CD4-positive, alpha-beta T cell treated with Interleukin-17A for 1 hour (primary cell): ENCODE measurements around the gene AGXT.
"Not testable (repeated sequence)": the region's sequence is repeated elsewhere in the genome, so short reads cannot be mapped to it uniquely, and the experiment has no call there.

Experiments
- DNase-seq: peaks from one replicate; pipeline ENCODE4 v3.0.0-alpha.2; 2020

AGXT gene

DNA sequence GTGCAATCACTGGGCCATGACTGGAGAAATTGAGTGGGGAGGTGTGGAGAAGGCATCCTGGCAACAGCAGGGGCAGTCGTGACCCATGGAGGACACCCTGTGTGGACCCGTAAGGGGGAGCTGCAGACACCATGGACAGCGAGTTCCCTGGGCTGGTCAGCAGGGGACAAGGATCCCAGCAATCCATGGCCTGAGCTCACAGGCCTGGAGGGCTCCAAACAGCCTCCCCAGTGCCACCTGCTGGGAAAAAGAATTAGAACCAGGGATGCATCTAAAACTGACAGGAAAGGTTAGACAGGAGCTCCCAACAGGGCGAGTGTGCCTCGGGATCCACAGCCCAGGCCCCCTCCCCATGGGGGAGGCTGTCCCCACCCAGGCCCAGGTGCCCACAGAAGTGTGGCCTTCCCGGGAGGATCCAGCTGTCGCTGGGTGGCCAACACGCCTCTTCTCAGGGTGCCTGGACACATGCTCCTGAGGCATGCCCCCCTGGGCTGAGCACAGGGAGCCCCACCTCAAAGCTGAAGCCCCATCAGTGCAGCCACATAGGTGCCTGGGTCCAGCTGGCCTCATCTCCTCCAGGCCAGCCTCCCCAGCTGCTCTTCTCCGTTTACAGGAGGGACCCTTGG is 28.1 kb upstream of the AGXT start:
- peak; percentile 23 for DNase-seq

DNA sequence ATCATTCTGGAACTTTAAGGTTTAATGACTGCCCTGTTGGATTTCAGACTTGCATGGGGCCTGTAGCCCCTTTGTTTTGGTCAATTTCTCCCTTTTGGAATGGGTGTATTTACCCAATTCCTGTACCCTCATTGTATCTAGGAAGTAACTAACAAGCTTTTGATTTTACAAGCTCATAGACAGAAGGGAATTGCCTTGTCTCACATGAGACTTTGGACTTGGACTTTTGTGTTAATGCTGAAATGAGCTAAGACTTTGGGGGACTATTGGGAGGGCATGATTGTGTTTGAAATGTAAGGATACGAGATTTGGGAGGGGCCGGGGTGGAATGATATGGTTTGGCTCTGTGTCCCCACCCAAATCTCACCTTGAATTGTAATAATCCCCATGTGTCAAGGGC is 22.3 kb upstream of the AGXT start:
- not testable (repeated sequence) for DNase-seq

DNA sequence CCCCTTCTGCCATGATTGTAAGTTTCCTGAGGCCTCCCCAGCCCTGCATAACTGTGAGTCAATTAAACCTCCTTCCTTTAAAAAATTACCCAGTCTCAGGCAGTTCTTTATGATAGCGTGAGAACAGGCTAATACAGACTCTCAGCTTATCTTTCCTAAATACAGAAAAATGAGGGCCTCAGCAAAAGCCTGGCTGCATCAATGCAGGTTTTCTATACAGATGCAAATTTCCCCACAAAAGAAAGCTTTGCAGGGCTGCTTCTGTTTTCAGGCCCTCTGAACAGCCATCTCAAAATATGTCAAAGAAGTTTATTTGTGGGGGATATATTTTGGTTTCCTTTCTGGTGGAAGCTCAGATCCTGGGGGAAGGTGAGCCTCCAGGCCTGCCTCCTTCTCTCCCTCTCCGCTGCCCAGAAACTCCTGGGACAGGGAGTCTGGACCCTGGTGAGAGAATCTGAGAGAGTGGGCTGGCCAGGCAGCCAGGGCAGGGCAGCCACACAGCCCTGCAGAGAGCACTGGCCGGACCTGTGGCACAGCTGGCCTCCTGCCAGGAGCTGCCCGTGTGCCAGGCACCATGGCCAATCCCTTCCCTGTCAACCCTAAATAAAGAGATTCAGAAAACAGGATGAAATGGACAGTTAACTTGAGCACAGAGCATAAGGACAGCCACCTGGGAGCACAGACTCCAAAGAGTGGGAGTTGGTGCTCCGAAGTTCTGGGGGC is 21.6 kb upstream of the AGXT start:
- no peak for DNase-seq

DNA sequence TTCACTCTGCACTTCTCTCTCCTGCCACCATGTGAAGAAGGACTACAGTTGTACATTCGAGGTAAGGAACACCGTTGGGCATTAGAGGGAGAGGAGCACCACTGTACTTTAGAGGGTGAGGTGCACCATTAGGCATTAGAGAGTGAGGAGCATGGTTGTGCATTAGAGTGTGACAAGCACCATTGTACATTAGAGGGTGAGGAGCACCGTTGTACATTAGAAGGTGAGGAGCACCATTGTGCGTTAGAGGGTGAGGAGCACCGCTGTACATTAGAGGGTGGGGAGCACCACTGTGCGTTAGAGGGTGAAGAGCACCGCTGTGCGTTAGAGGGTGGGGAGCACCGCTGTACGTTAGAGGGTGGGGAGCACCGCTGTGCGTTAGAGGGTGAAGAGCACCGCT is 20.8 kb upstream of the AGXT start:
- no peak for DNase-seq

DNA sequence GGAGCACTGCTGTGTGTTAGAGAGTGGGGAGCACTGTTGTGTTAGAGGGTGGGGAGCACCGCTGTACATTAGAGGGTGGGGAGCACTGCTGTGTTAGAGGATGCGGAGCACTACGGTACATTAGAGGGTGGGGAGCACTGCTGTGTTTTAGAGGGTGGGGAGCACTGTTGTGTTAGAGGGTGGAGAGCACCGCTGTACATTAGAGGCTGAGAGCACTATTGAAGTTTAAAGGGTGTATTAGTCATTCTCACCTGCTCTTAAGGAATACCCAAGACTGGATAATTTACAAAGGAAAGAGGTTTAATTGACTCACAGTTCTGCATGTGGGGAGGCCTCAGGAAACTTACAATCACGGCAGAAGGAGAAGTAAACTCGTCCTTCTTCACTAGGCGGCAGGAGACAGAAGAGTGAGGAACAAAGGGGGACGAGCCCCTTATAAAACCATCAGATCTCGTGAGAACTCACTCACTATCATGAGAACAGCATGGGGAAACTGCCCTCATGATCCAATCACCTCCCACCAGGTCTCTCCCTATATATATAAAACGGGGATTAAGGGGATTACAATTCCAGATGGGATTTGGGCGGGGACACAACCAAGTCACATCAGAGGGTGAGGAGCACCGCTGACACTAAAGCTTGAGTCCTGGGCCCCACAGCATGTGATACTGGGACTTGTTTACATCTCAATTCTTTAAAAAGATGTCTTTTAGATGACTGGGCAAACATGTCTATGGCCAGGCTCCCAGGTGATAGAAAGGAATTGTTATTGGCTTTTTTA is 19.5 kb upstream of the AGXT start:
- DNase-seq = no peak

DNA sequence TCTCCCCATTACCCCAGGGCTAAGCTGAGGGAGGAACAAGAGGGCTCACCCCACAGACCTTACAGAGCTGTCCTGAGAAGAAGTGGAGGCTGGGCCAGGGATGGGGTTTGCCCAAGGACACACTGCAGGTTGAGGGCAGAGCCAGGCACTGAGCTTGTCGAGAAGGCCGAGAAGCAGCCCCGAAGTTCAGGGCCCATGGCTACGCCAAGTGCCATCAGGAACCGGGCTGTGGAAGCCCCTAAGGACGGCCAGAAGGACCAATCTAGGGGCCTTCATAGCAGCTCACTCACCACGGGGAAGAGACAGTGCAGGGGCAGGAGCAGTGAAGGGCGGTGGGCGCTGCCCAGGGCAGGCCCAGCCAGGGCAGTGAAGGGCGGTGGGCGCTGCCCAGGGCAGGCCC is 18.6 kb upstream of the AGXT start:
- no peak for DNase-seq

DNA sequence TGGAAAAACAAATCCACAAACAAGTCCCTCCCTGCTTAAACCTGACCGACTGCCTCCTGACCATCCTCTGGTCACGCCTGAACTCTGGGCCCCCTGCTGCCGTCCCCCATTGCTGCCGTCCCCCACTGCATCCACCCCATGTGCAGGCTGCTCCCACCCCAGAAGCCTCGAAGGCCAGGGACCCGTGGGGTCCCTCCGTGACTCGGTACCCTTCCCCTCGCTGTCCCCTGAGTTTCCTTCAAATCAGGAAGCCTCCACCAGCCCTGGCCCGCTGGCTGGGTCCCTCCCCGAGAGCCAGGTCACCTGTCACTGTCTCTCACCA is 17.9 kb upstream of the AGXT start:
- no peak for DNase-seq

DNA sequence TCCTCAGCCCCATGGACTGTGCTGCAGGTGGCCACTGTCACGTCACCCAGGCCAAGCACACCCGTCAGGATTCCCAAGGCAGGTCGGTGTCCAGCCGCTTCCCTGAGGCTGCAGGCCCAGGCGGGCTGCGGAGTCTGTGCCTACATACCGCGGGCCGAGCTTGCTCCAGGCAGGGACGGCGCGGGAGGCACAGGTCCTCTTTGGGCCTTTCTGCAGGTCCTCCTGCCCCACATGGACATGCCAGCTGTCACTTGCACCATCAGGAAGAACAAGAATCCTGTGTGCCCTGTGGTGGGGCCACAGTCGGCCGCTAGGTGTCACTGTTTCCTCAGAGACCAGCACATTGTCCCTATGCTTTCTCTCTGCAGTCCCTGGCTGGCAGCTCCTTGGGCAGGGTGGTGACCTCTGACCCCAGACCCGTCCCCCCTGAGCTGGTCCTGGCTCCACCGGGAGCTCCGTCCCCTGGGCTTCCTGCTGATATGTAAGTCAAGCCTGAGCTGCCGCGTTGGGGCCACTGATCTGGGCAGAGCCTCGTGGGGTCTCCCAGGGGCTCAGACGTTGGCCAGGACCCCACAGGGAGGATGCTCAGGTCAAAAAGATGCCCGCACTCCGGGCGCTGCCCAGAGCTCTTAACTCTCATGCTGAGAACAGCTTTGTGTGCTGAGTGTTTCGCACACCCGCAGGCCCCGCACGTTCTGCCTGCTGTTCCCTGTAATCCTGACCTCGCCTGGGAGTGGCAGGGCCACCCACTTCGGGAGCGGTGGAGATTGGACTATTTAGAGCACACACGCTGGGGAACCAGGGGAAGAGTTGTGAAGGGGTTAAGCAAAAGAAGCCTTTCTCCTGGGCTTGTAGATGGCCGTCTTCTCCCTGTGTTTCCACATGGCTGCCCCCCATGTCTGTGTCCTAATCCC is 17.3 kb upstream of the AGXT start:
- DNase-seq = peak; percentile 81

DNA sequence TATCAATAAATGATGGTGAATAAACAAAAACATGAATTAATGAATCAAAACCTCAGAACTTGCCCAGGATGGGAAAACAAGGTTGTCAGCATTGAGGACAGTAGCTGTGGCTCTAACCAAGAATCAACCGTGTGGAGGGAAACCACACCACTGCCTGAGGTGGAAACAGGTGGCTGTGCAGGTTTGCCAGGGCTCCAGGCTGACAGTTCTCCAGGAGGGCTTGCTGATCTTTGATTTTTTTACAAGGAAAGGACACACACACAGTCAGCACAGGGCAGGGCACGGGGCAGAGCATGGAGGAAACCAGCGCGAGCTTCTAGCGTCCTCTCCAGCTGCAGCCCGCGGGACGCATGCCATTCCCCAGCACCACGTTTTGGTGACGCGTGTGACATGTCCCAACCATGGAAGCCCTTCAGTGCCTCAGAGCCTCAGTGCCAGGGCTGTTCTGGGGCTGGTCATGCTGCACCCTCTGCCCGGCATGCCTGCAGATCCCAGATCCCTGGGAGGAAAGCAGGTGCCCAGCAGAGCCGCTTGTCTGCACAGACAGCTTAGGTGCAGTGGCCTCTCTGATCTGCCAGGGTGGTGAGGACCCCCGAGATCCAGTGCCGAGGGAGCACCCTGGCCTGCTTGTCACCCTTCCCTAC is 15.8 kb upstream of the AGXT start:
- DNase-seq = no peak

DNA sequence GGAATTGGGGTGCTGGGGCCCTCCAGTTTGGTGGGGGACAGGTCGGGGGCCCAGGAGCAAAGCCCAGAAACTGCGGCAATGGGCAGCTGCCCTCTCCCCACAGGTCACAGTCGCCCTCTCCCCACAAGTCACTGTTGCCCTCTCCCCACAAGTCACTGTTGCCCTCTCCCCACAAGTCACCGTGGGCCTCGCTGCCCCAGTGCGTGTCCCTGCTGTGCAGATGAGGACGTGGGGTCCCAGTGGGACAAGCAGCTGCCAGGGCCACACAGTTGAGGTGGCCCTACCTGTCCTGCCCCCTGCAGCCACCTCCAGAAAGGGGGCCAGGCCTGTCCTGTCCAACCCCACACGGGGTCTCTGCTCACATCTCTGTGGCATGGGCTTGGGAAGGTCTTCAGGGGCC is 13.0 kb upstream of the AGXT start:
- no peak for DNase-seq

DNA sequence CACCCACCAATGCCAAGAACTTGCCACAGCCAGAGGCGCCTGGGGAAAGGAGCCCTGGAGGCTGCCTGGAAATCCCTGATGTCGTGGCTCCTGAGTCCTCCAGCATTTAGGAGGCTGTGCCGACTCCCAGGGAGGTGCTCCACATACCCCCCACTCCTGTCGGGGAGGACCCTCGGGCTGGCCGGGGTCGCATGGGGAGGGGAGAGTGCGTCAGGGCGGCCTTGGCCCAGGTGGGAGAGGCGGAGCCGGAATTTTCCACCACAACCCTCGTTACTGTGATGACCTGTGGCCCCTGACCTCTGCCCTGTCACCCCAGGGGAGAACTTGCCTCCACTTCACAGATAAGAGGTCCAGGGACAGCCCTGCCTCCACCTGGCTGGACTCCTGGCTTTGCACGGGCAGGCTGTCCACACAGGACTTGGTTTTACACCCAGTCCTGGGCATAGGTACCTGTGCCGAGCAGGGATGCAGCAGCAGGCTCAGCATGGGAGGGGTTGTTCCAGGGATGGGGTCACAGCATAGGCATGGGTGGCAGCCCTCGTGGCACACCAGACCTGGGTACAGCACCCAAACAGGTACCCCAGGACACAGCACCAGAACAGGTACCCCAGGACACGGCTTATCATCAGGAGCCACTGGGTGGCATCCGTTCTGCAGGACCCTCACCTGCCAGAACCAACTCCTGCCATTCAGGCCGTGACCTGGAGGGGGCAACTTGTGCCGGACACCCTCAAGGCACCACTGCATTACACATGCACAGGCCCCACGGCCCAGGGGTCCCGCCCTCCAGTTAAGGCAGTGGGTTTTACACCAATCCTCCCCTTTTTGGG is 12.3 kb upstream of the AGXT start:
- DNase-seq = no peak

DNA sequence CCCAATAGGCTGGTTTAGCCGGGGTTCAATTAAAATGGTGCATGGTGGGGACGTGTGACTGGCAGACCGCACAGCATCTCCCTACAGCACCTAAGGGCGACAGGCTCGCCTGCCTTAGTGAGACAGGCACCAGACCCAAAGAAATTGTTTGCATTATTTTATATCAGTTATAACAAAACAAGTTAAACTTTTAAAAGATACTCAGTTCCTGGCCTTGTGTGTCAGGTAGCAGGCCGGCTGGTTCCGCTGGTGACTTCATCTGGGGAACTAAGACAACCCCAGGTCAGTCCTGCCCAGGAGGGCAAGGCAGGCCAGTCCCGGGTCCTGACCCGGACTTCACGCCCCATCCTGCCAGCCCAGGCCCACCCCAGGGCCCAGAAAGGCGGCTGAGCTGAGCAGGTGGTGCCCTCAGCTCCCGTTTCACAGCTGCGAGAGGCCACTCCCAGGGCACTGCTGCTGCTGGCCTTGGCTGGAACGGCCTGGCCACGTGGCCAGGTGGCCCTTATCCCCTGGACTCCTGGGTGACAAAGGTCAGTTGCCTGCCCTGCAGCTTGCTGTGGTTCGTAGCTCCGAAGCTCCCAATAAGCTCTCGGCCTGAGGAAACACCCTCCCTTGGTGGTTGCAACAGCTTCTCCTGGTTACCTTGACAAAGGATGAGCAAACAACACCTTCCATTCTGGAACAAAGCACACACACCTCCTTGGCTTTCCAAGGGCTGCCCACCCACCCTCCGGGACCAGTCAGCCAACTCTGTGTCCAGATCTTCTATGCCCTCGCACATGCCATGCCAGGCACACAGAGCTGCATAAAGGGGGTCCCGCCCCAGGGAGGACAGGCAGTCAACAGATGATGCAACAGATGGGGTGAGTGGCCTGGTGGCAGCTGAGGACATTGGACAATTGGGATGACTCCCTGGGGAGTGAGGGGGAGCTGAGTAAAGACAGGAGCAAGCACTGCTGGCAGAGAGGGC is 11.3 kb upstream of the AGXT start:
- DNase-seq = no peak

DNA sequence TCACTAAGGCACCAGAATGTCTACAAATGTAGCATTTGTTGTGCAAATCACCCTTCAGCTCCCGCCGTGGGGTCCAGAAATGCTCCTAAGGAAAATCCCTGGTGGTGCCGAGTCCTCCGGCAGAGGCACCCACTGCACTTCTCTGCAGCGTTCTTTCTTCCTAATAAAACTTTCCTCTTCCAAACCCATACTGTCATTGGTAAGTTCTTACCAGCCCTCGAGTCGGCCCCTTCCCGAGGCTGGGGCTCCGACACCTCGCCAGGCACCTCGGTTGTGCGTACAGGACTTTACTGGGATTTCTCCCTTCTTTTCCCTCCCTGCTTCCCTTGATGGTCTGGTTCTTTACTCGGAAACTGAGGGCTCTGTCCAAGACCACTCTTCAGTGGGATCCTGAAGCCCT is 10.3 kb upstream of the AGXT start:
- DNase-seq = no peak

DNA sequence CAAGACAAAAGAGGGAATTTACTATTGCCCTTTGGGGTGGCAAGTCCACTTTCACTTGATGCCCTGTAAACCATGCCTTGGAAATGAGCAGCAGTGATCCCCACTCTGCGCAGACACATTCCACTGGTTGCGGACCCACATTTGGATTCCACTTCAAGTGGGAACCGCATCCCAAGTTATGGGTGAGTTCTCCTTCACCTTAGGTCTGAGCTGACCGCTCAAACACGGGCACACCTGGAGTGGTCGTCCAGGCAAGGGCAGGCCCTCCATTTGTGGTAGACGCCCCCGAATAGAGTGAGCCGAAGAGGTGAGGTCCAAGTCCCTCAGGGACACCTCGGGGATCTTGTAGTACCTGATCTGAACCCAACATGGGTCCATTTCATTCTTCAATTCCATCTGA is 9.8 kb upstream of the AGXT start:
- no peak for DNase-seq

DNA sequence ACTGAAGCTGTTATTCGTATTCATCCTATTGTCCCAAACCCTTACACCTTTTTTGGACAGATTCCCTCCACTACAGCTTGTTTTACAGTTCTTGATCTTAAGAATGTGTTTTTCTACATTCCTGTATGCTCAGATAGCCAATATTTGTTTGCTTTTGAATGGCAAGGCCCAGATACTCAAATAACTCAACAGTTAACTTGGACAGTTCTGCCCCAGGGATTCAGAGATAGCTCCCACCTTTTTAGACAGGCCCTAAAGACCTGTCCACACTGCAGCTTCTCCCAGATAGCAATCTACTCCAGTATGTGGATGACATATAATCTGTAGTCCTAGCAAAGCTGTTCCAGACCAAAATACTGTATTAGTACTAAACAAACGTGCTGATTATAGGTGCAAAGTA is 7.1 kb upstream of the AGXT start:
- DNase-seq = no peak

DNA sequence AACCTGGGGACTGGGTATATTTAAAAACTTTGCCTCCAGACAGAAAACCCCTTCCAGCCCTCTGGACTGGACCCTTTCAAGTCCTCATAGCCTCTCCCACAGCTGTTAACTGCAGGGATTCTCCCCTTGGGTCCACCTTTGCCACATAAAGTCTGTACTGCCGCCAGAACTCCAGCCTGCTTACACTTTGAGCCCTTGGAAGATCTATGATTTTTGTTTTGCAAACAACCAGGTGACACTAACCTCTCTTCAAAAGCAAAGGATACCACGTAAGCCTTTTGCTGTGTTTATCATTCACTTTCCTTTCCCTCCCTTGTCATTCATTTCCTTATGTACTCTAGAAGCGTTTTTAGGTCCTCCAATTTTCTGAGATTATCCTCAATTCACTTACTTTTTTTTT is 4.1 kb upstream of the AGXT start:
- DNase-seq = no peak

DNA sequence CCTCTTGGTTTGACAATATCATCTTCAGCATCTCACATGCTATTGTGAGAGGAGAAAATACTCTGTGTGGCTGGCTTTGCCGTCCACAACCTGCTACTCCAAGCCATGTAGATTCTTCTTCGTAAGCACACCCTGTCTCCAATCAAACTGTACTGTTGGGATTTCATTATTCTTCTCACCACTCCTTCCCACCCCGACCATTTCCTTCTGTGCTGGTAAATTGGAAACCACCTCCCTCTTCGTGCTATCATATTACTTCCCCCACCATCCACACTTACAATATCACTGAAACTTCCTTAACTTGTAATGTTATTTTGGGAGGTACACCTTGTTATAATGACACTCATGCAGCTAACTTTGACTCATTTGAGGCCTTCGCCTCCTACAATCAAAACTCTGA is 3.2 kb upstream of the AGXT start:
- no peak for DNase-seq

DNA sequence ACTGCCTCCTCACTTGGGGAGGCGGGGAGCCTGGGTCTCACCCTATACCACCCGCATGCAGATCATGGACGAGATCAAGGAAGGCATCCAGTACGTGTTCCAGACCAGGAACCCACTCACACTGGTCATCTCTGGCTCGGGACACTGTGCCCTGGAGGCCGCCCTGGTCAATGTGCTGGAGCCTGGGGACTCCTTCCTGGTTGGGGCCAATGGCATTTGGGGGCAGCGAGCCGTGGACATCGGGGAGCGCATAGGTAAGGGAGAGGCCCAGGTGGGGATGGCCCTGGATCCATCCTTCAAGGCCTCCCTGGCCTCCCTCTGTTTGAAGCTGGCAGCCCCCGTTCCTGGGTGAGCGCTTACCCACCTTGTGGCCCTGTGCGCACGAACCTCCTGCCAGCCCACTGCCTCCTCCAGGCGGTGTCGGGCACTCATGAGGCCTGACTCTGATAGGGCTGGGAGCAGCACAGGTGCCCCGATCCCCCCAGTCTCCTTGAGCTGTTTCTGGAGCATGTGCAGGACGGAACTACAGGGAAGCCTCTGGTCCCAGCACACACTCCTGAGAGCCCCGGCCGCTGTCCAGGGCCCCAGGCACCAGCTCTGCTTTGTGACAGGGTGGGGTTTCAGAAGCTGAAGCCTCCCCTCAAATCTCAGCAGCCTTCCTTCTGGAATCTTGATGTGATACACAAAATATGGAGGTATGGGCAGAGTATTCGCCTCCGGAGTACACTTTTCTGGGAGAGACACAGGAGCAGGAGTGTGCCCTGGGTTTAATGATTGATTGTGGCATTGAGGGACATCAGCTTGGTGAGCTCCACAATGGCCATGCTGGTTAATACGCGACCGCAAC is 708 bp downstream of the AGXT start:
- DNase-seq = no peak
